Activated B cell treated with CpG ODN at 0.5 μM for 24 hours (primary cell): ENCODE data around the gene HPS4. TPM values are rescaled to one million over a fixed set of nuclear protein-coding genes. Genes with fewer than 3 reads are reported as not detected.

Experiments used
- ATAC-seq: fragments of 200-7000 bp; cut with Tn5 transposase; one replicate; pipeline ENCODE4 v1.10.0; 2021; ENCODE audit warnings: low read depth, mild to moderate bottlenecking, moderate library complexity
- CTCF ChIA-PET: fragments of 350-600 bp; sonication (Branson Sonifier 250); formaldehyde crosslinking; loops from one replicate; lab custom pipeline; 2021; ENCODE audit warnings: antibody characterized with exemption; lab: Charles Lee
- POLR2A ChIA-PET: fragments of 350-600 bp; sonication (Branson Sonifier 250); formaldehyde crosslinking; loops from one replicate; lab custom pipeline; 2021; ENCODE audit warnings: antibody characterized with exemption; lab: Charles Lee
- DNase-seq: peaks from one replicate; pipeline ENCODE4 v3.0.0; 2022
- H3K27ac Mint-ChIP-seq: one replicate; pipeline ENCODE4 v1.8.0; 2020; ENCODE audit warnings: mixed read lengths
- H3K27me3 Mint-ChIP-seq: one replicate; pipeline ENCODE4 v1.8.0; 2021; ENCODE audit warnings: mixed read lengths
- H3K36me3 Mint-ChIP-seq: one replicate; pipeline ENCODE4 v1.8.0; 2021; ENCODE audit warnings: low read depth, mixed read lengths
- H3K4me1 Mint-ChIP-seq: one replicate; pipeline ENCODE4 v1.8.0; 2021; ENCODE audit warnings: mixed read lengths
- H3K4me3 Mint-ChIP-seq: one replicate; pipeline ENCODE4 v1.8.0; 2020; ENCODE audit warnings: mild to moderate bottlenecking, mixed read lengths
- H3K9me3 Mint-ChIP-seq: one replicate; pipeline ENCODE4 v1.8.0; 2020; ENCODE audit warnings: mixed read lengths
- CTCF ChIP-seq: fragments of 200-600 bp; IDR thresholded peaks from one replicate; pipeline ENCODE4 v1.8.0; 2022; ENCODE audit warnings: antibody characterized with exemption, mild to moderate bottlenecking
- intact Hi-C: fragments of 100-400 bp; cut with micrococcal nuclease; formaldehyde crosslinking; loops from one replicate; pipeline ENCODE4 v1.15.1; 2024
- total RNA-seq: library from RNA; stranded (reverse); gene quantifications from 2 replicates; pipeline ENCODE4 v1.2.3, GENCODE V29; 2022

HPS4 gene
- total RNA-seq, 1 donor from 2014 or later, result 51.6 TPM

DNA sequence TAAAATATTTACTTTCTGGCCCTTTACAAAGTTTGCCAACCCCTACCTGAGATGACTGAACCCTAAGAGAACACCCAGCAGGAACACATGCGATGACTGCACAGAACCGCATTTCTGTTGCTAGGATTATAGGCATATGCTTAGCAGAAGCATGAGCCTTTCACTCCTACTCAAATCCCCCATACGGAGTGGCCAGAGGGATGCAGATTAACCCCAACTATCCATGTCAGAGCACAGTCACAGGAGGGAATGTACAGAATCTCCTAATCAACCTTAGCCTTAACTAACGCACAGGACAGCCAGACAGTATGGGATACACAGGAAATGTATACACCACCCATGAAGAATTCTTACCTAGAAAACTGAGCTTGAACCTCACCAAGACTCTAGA is 6.2 kb downstream of the HPS4 start:
- Mint-ChIP-seq H3K4me1 (peaks cover 52% of the 10 kb centered on the region), H3K36me3 (peaks cover 62% of the 10 kb centered on the region), H3K27ac (no peak overlapping the region), H3K9me3 (no peaks in the 10 kb centered on the region), H3K27me3 (no peaks in the 10 kb centered on the region), H3K4me3 (no peak overlapping the region)
- POLR2A ChIA-PET, result interaction anchor here (0.6 kb wide), 1 partner anchor 132 kb away, joined by 4 read pairs; no protein-coding TSS in a partner anchor
- TF ChIP-seq CTCF, result no peak
- intact Hi-C loops, result no loop called here
- DNase-seq (no peak), ATAC-seq (no peak)
- CTCF ChIA-PET, result interaction anchor here (1.1 kb wide), 1 partner anchor 16 kb away, joined by 3 read pairs; no protein-coding TSS in a partner anchor

GRCh38 chr22:26476705-26477340 is 6.8 kb downstream of the HPS4 start:
- Mint-ChIP-seq H3K9me3 (no peaks in the 10 kb centered on the region), H3K4me3 (no peak overlapping the region)

GRCh38 chr22:26474682-26475081 is 8.9 kb downstream of the HPS4 start:
- no peak for ATAC-seq
- ChIA-PET POLR2A (no interaction called here), CTCF (no interaction called here)
- H3K36me3 Mint-ChIP-seq, result peaks cover 78% of the 10 kb centered on the region
- no peaks in the 10 kb centered on the region for H3K9me3 Mint-ChIP-seq
- TF ChIP-seq CTCF, result no peak
- peaks cover 25% of the 10 kb centered on the region for H3K4me1 Mint-ChIP-seq
- no peak overlapping the region for H3K27ac Mint-ChIP-seq
- no peaks in the 10 kb centered on the region for H3K27me3 Mint-ChIP-seq
- no peak overlapping the region for H3K4me3 Mint-ChIP-seq
- no peak for DNase-seq
- intact Hi-C loops, result no loop called here

More at GRCh38 chr22:26476705-26477340, 6.8 kb downstream of the HPS4 start:
- no peak for DNase-seq
- no peak for TF ChIP-seq CTCF
- Mint-ChIP-seq H3K27ac (no peak overlapping the region), H3K4me1 (peaks cover 47% of the 10 kb centered on the region), H3K36me3 (peaks cover 67% of the 10 kb centered on the region), H3K27me3 (no peaks in the 10 kb centered on the region)
- ChIA-PET POLR2A (no interaction called here), CTCF (interaction anchor here (1.1 kb wide), 1 partner anchor 16 kb away, joined by 3 read pairs; no protein-coding TSS in a partner anchor)
- ATAC-seq, result no peak
- intact Hi-C loops, result no loop called here

- Mint-ChIP-seq H3K36me3 (peaks cover 88% of the 10 kb centered on the region), H3K9me3 (no peaks in the 10 kb centered on the region), H3K4me3 (no peak overlapping the region), H3K4me1 (peaks cover under 1% of the 10 kb centered on the region), H3K27me3 (no peaks in the 10 kb centered on the region), H3K27ac (no peak overlapping the region)
- no peak for TF ChIP-seq CTCF
- ChIA-PET POLR2A (no interaction called here), CTCF (interaction anchor here (1.0 kb wide), 1 partner anchor 10 kb away, joined by 3 read pairs; no protein-coding TSS in a partner anchor)
- ATAC-seq (no peak), DNase-seq (no peak)
- intact Hi-C loops, result no loop called here
Measured at GRCh38 chr22:26471522-26471921, 12.1 kb downstream of the HPS4 start.

DNA sequence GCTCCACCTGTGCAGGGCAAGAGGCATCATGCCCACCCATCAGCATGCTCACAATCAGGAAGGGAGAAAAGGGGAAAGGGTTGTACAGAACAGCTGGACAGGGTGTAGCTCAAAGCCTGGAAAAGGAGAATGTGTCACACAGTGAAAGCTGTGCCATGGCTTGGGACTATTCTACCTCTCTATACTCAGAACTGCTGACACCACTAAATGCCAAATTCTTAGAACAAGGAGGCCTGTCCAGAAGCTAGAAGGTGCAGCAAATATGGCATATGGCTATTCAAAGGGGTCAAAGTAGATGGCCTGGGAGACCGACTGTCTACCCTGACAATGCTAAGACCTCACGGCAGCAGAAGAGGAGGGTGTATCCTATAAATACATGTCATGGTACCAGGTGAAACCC is 12.8 kb downstream of the HPS4 start:
- peaks cover 92% of the 10 kb centered on the region for H3K36me3 Mint-ChIP-seq
- no peak overlapping the region for H3K4me3 Mint-ChIP-seq
- ATAC-seq (no peak), DNase-seq (no peak)
- no peak overlapping the region for H3K27ac Mint-ChIP-seq
- H3K27me3 Mint-ChIP-seq, result no peaks in the 10 kb centered on the region
- no peaks in the 10 kb centered on the region for H3K4me1 Mint-ChIP-seq
- CTCF ChIA-PET, result interaction anchor here (1.0 kb wide), 1 partner anchor 10 kb away, joined by 3 read pairs; no protein-coding TSS in a partner anchor
- no peak for TF ChIP-seq CTCF
- no peaks in the 10 kb centered on the region for H3K9me3 Mint-ChIP-seq
- intact Hi-C loops, result no loop called here
- POLR2A ChIA-PET, result no interaction called here
